GM23338 (cell line): ENCODE results near the gene BAX. TPM values are rescaled to one million over a fixed set of nuclear protein-coding genes. Genes with fewer than 3 reads are reported as not detected.
A peak's percentile ranks its signal among the peaks of the same experiment; 100 is the strongest.

Experiments used
- ATAC-seq: fragments of 200-7000 bp; cut with Tn5 transposase; 3 replicates; pipeline ENCODE4 v1.9.1; 2020
- DNase-seq: peaks from one replicate; pipeline ENCODE4 v3.0.0-alpha.2; 2015; ENCODE audit warnings: low spot score
- H2AFZ ChIP-seq: fragments of 200-600 bp; sonication (generic); 2 replicates; pipeline ENCODE4 v1.8.0; 2016; ENCODE audit warnings: antibody characterized with exemption, mild to moderate bottlenecking, moderate library complexity
- H3F3A ChIP-seq: fragments of 200-600 bp; sonication (generic); replicated peaks from 2 replicates; pipeline ENCODE4 v1.8.0; 2017; ENCODE audit warnings: antibody characterized with exemption, mixed run types, low read depth
- H3K27ac ChIP-seq: fragments of 200-600 bp; sonication (generic); 2 replicates; pipeline ENCODE4 v1.6.1; 2016; ENCODE audit warnings: low read depth
- H3K27me3 ChIP-seq: fragments of 200-600 bp; sonication (generic); 2 replicates; pipeline ENCODE4 v1.8.0; 2016; ENCODE audit warnings: mild to moderate bottlenecking, mixed run types, moderate library complexity; ENCODE audit not compliant: insufficient read depth
- H3K36me3 ChIP-seq: fragments of 200-600 bp; sonication (generic); 2 replicates; pipeline ENCODE4 v1.8.0; 2016; ENCODE audit warnings: mild to moderate bottlenecking; ENCODE audit not compliant: insufficient read depth
- H3K4me1 ChIP-seq: fragments of 200-600 bp; sonication (generic); 2 replicates; pipeline ENCODE4 v1.8.0; 2016; ENCODE audit warnings: mild to moderate bottlenecking, moderate library complexity; ENCODE audit not compliant: insufficient read depth
- H3K4me2 ChIP-seq: fragments of 200-600 bp; sonication (generic); 2 replicates; pipeline ENCODE4 v1.7.1; 2017; ENCODE audit warnings: mixed run types
- H3K4me3 ChIP-seq: fragments of 200-600 bp; sonication (generic); 2 replicates; pipeline ENCODE4 v1.6.1; 2016; ENCODE audit warnings: mixed run types
- H3K79me2 ChIP-seq: fragments of 200-600 bp; sonication (generic); replicated peaks from 2 replicates; pipeline ENCODE4 v1.8.0; 2017; ENCODE audit warnings: mild to moderate bottlenecking; ENCODE audit not compliant: insufficient read depth
- H3K9me2 ChIP-seq: fragments of 200-600 bp; sonication (generic); 2 replicates; pipeline ENCODE4 v1.8.0; 2017; ENCODE audit not compliant: insufficient read depth
- H4K20me1 ChIP-seq: fragments of 200-600 bp; sonication (generic); replicated peaks from 2 replicates; pipeline ENCODE4 v1.8.0; 2017; ENCODE audit warnings: mild to moderate bottlenecking; ENCODE audit not compliant: insufficient read depth
- H3K27ac Mint-ChIP-seq: 2 replicates; pipeline ENCODE4 v1.8.0; 2020; ENCODE audit warnings: inconsistent platforms, mild to moderate bottlenecking, moderate library complexity, mixed read lengths
- H3K27me3 Mint-ChIP-seq: 3 replicates; pipeline ENCODE4 v1.8.0; 2022; ENCODE audit warnings: low read depth, mild to moderate bottlenecking, moderate library complexity, mixed read lengths, inconsistent platforms; ENCODE audit not compliant: insufficient read depth, poor library complexity
- H3K36me3 Mint-ChIP-seq: 3 replicates; pipeline ENCODE4 v1.8.0; 2021; ENCODE audit warnings: low read depth, mild to moderate bottlenecking, inconsistent platforms, moderate library complexity, mixed read lengths
- H3K4me1 Mint-ChIP-seq: 3 replicates; pipeline ENCODE4 v1.8.0; 2020; ENCODE audit warnings: mild to moderate bottlenecking, inconsistent platforms, mixed read lengths
- H3K4me3 Mint-ChIP-seq: 3 replicates; pipeline ENCODE4 v1.8.0; 2021; ENCODE audit warnings: moderate library complexity, mild to moderate bottlenecking, inconsistent platforms, mixed read lengths
- H3K9me3 Mint-ChIP-seq: 3 replicates; pipeline ENCODE4 v1.8.0; 2020; ENCODE audit warnings: moderate library complexity, mild to moderate bottlenecking, inconsistent platforms, mixed read lengths
- EZH2phosphoT487 ChIP-seq: fragments of 200-600 bp; sonication (generic); IDR thresholded peaks from one replicate; pipeline ENCODE4 v1.8.1; 2018; ENCODE audit warnings: antibody characterized with exemption; ENCODE audit not compliant: unreplicated experiment
- JUNB ChIP-seq: IDR thresholded peaks from one replicate; pipeline ENCODE4 v1.6.1; 2016; ENCODE audit warnings: antibody characterized with exemption; ENCODE audit not compliant: unreplicated experiment
- polyA plus RNA-seq: library from polyadenylated mRNA; unstranded; fragments of >200 nt; fragmentation: Nextera tagmentation; extraction: Ambion mirVana; gene quantifications from 2 replicates; pipeline ENCODE4 v1.2.1, GENCODE V29; 2016
- total RNA-seq: library from RNA; depleted of rRNA; stranded (reverse); fragments of >200 nt; shearing (Covaris generic); gene quantifications from 2 replicates; pipeline ENCODE4 v1.2.3, GENCODE V29; 2014
- TF ChIP-seq, protein P1 (sequence below), 2 experiments: fragments of 200-600 bp in 1 of 2; sonication (generic) in 1 of 2; conservative IDR thresholded peaks; 2 replicates each; pipeline versions ENCODE4 v1.5.1 to v1.6.1; 2016 to 2017; ENCODE audit warnings: antibody characterized with exemption in 2 of 2, low read depth in 2 of 2, mild to moderate bottlenecking in 2 of 2, moderate library complexity in 1 of 2
- TF ChIP-seq, protein P2 (sequence below): fragments of 250-450 bp; sonication (Bioruptor Pico); IDR thresholded peaks from 2 replicates; pipeline ENCODE4 v1.5.0; 2020; ENCODE audit warnings: mild to moderate bottlenecking, moderate library complexity
- TF ChIP-seq, protein P3 (sequence below): IDR thresholded peaks from one replicate; pipeline ENCODE4 v1.6.1; 2018; ENCODE audit warnings: antibody characterized with exemption; ENCODE audit not compliant: unreplicated experiment

BAX gene
- total and polyA plus RNA-seq, 2 experiments from 2014 or later = 179 to 261 TPM

DNA sequence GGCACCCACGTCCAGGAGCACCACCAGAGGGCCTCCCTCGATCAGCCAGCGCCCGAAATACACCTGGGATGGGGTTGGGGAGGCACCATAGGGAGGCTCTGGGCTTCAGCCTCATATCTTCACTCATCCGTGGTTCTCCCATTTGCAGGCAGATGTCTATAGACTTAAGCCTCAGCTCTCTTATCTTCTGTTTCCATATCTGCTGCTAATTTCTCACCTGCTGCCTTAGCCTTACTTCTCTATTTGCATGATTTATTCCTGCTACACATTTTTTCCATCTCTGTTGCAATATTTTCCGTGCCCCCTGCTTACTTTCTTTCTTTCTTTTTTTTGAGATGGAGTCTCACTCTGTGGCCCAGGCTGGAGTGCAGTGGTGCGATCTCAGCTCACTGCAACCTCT, 32.6 kb downstream of the BAX start:
- Histone ChIP-seq H3K79me2 (peaks cover 9% of the 10 kb centered on the region; the same call in 1 of the 2 replicates), H3K4me3 (no peak overlapping the region), H3K4me2 (no peak overlapping the region), H4K20me1 (peaks cover 13% of the 10 kb centered on the region), H3K27me3 (no peaks in the 10 kb centered on the region), H2AFZ (no peak overlapping the region), H3K27ac (no peak overlapping the region), H3K4me1 (peaks cover 7% of the 10 kb centered on the region; the same call in 1 of the 2 replicates), H3K9me2 (no peaks in the 10 kb centered on the region), H3K36me3 (peaks cover 6% of the 10 kb centered on the region), H3F3A (0 out of 2 replicates have a peak, but pooled peaks cover 3% of the 10 kb centered on the region)
- Mint-ChIP-seq H3K4me1 (peaks cover 11% of the 10 kb centered on the region; the same call in 2 of the 3 replicates), H3K27ac (no peak overlapping the region), H3K4me3 (no peak overlapping the region), H3K36me3 (peaks cover 63% of the 10 kb centered on the region), H3K9me3 (no peaks in the 10 kb centered on the region), H3K27me3 (peaks cover 2% of the 10 kb centered on the region)
- DNase-seq (no peak), ATAC-seq (no peak)
- TF ChIP-seq, protein P1, sequence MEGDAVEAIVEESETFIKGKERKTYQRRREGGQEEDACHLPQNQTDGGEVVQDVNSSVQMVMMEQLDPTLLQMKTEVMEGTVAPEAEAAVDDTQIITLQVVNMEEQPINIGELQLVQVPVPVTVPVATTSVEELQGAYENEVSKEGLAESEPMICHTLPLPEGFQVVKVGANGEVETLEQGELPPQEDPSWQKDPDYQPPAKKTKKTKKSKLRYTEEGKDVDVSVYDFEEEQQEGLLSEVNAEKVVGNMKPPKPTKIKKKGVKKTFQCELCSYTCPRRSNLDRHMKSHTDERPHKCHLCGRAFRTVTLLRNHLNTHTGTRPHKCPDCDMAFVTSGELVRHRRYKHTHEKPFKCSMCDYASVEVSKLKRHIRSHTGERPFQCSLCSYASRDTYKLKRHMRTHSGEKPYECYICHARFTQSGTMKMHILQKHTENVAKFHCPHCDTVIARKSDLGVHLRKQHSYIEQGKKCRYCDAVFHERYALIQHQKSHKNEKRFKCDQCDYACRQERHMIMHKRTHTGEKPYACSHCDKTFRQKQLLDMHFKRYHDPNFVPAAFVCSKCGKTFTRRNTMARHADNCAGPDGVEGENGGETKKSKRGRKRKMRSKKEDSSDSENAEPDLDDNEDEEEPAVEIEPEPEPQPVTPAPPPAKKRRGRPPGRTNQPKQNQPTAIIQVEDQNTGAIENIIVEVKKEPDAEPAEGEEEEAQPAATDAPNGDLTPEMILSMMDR (conservative IDR thresholded peaks at IDR 0.05; ENCODE audit: low read depth in 2 of 2) = peak; percentile 9 to 43; a peak in 2 of 4 replicates
- TF ChIP-seq, protein P2, sequence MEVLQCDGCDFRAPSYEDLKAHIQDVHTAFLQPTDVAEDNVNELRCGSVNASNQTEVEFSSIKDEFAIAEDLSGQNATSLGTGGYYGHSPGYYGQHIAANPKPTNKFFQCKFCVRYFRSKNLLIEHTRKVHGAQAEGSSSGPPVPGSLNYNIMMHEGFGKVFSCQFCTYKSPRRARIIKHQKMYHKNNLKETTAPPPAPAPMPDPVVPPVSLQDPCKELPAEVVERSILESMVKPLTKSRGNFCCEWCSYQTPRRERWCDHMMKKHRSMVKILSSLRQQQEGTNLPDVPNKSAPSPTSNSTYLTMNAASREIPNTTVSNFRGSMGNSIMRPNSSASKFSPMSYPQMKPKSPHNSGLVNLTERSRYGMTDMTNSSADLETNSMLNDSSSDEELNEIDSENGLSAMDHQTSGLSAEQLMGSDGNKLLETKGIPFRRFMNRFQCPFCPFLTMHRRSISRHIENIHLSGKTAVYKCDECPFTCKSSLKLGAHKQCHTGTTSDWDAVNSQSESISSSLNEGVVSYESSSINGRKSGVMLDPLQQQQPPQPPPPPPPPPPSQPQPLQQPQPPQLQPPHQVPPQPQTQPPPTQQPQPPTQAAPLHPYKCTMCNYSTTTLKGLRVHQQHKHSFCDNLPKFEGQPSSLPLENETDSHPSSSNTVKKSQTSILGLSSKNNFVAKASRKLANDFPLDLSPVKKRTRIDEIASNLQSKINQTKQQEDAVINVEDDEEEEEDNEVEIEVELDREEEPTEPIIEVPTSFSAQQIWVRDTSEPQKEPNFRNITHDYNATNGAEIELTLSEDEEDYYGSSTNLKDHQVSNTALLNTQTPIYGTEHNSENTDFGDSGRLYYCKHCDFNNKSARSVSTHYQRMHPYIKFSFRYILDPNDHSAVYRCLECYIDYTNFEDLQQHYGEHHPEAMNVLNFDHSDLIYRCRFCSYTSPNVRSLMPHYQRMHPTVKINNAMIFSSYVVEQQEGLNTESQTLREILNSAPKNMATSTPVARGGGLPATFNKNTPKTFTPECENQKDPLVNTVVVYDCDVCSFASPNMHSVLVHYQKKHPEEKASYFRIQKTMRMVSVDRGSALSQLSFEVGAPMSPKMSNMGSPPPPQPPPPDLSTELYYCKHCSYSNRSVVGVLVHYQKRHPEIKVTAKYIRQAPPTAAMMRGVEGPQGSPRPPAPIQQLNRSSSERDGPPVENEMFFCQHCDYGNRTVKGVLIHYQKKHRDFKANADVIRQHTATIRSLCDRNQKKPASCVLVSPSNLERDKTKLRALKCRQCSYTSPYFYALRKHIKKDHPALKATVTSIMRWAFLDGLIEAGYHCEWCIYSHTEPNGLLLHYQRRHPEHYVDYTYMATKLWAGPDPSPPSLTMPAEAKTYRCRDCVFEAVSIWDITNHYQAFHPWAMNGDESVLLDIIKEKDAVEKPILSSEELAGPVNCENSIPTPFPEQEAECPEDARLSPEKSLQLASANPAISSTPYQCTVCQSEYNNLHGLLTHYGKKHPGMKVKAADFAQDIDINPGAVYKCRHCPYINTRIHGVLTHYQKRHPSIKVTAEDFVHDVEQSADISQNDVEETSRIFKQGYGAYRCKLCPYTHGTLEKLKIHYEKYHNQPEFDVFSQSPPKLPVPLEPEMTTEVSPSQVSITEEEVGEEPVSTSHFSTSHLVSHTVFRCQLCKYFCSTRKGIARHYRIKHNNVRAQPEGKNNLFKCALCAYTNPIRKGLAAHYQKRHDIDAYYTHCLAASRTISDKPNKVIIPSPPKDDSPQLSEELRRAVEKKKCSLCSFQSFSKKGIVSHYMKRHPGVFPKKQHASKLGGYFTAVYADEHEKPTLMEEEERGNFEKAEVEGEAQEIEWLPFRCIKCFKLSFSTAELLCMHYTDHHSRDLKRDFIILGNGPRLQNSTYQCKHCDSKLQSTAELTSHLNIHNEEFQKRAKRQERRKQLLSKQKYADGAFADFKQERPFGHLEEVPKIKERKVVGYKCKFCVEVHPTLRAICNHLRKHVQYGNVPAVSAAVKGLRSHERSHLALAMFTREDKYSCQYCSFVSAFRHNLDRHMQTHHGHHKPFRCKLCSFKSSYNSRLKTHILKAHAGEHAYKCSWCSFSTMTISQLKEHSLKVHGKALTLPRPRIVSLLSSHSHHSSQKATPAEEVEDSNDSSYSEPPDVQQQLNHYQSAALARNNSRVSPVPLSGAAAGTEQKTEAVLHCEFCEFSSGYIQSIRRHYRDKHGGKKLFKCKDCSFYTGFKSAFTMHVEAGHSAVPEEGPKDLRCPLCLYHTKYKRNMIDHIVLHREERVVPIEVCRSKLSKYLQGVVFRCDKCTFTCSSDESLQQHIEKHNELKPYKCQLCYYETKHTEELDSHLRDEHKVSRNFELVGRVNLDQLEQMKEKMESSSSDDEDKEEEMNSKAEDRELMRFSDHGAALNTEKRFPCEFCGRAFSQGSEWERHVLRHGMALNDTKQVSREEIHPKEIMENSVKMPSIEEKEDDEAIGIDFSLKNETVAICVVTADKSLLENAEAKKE = no peak

DNA sequence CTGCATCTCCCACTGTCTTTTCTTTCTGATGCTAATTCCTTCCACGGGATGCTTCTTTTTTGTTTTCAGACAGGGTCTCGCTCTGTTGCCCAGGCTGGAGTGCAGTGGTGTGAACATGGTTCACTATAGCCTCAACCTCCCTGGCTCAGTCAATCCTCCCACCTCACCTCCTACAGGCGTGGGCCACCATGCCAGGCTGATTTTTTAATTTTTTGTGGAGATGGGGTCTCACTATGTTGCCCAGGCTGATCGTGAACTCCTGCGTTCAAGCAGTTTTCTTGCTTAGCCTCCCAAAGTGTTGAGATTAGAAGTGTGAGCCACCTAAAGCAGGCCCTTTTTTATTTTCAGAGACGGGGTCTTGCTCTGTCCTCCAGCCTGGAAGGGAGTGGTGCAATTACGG, 33.6 kb downstream of the BAX start:
- DNase-seq (no peak), ATAC-seq (no peak)
- Histone ChIP-seq H3K79me2 (peaks cover 15% of the 10 kb centered on the region; the same call in 1 of the 2 replicates), H3K4me3 (no peak overlapping the region), H3K36me3 (peaks cover 6% of the 10 kb centered on the region), H3K27ac (no peak overlapping the region), H4K20me1 (peaks cover 10% of the 10 kb centered on the region), H2AFZ (no peak overlapping the region), H3K9me2 (no peaks in the 10 kb centered on the region), H3K4me1 (peaks cover 7% of the 10 kb centered on the region; the same call in 1 of the 2 replicates), H3K4me2 (no peak overlapping the region), H3K27me3 (no peaks in the 10 kb centered on the region), H3F3A (0 out of 2 replicates have a peak, but pooled peaks cover 3% of the 10 kb centered on the region)
- peaks cover 53% of the 10 kb centered on the region for H3K36me3 Mint-ChIP-seq
- H3K27me3 Mint-ChIP-seq = peaks cover 5% of the 10 kb centered on the region
- peaks cover 13% of the 10 kb centered on the region; the same call in 2 of the 3 replicates for H3K4me1 Mint-ChIP-seq
- H3K9me3 Mint-ChIP-seq = no peaks in the 10 kb centered on the region
- no peak overlapping the region for H3K4me3 Mint-ChIP-seq
- no peak overlapping the region for H3K27ac Mint-ChIP-seq
- TF ChIP-seq, protein P1 (conservative IDR thresholded peaks at IDR 0.05; ENCODE audit: low read depth in 2 of 2) = no peak
- TF ChIP-seq JUNB = no peak
- no peak for TF ChIP-seq EZH2phosphoT487
- TF ChIP-seq, protein P3, sequence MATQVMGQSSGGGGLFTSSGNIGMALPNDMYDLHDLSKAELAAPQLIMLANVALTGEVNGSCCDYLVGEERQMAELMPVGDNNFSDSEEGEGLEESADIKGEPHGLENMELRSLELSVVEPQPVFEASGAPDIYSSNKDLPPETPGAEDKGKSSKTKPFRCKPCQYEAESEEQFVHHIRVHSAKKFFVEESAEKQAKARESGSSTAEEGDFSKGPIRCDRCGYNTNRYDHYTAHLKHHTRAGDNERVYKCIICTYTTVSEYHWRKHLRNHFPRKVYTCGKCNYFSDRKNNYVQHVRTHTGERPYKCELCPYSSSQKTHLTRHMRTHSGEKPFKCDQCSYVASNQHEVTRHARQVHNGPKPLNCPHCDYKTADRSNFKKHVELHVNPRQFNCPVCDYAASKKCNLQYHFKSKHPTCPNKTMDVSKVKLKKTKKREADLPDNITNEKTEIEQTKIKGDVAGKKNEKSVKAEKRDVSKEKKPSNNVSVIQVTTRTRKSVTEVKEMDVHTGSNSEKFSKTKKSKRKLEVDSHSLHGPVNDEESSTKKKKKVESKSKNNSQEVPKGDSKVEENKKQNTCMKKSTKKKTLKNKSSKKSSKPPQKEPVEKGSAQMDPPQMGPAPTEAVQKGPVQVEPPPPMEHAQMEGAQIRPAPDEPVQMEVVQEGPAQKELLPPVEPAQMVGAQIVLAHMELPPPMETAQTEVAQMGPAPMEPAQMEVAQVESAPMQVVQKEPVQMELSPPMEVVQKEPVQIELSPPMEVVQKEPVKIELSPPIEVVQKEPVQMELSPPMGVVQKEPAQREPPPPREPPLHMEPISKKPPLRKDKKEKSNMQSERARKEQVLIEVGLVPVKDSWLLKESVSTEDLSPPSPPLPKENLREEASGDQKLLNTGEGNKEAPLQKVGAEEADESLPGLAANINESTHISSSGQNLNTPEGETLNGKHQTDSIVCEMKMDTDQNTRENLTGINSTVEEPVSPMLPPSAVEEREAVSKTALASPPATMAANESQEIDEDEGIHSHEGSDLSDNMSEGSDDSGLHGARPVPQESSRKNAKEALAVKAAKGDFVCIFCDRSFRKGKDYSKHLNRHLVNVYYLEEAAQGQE = no peak
